Right lobe of liver (tissue), 4 donors: ENCODE measurements around the gene SH3RF1.

ENCODE experiments used
- CTCF ChIP-seq, 4 donors: fragments of 200-600 bp in 3 of 4; fragments of 450-650 bp in 1 of 4; IDR thresholded peaks; one replicate each; pipeline versions ENCODE4 v1.5.1 to v1.8.0; 2016 to 2022; ENCODE audit warnings: antibody characterized with exemption in 4 of 4, mild to moderate bottlenecking in 2 of 4
- POLR2A ChIP-seq: fragments of 450-650 bp; IDR thresholded peaks from one replicate; pipeline ENCODE4 v1.6.1; 2017; ENCODE audit warnings: antibody characterized with exemption, mild to moderate bottlenecking
- donor health status: DM: no; HTN: no; CAD: no.
- donor health status: DM: no; HTN: no; CAD: no.
- donor health status: DM: no; HTN: yes; CAD: no.

GRCh38 chr4:169159624-169160171, 111.1 kb downstream of the SH3RF1 start:
- no peak for TF ChIP-seq CTCF (IDR thresholded peaks at IDR 0.05)
- TF ChIP-seq POLR2A: no peak
